C4-2B (cell line): Measurements from ENCODE around the gene CNPY3.

ENCODE experiments used
- ZFX ChIP-seq: fragments of 450-650 bp; IDR thresholded peaks from 2 replicates; pipeline ENCODE4 v1.6.1; 2017
- TF ChIP-seq, protein P1 (sequence below): fragments of 450-650 bp; conservative IDR thresholded peaks from 2 replicates; pipeline ENCODE4 v1.5.1; 2017; ENCODE audit warnings: mild to moderate bottlenecking

DNA sequence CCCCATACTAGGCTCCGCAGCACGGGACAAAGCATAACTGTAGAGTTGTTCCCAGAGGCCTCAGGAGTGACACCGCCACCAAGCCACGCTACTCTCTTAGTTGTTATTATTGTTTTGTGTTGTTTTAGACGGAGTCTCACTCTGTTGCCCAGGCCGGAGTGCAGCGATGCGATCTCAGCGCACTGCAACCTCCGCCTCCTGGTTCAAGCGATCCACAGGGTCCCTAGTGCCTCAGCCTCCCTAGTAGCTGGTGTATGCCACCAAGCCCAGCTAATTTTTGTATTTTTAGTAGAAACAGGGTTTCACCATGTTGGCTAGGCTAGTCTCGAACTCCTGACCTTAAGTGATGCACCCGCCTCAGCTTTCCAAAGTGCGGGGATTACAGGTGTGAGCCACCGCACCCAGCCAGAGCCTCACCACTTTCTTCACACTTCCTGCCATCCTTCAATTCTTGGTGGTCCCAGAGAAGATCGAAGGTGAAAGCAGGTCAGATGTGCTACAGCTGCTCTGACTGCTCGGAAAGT is 38.0 kb upstream of the CNPY3 start:
- TF ChIP-seq, protein P1, sequence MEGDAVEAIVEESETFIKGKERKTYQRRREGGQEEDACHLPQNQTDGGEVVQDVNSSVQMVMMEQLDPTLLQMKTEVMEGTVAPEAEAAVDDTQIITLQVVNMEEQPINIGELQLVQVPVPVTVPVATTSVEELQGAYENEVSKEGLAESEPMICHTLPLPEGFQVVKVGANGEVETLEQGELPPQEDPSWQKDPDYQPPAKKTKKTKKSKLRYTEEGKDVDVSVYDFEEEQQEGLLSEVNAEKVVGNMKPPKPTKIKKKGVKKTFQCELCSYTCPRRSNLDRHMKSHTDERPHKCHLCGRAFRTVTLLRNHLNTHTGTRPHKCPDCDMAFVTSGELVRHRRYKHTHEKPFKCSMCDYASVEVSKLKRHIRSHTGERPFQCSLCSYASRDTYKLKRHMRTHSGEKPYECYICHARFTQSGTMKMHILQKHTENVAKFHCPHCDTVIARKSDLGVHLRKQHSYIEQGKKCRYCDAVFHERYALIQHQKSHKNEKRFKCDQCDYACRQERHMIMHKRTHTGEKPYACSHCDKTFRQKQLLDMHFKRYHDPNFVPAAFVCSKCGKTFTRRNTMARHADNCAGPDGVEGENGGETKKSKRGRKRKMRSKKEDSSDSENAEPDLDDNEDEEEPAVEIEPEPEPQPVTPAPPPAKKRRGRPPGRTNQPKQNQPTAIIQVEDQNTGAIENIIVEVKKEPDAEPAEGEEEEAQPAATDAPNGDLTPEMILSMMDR, result no peak
- no peak for TF ChIP-seq ZFX
